GM19467 (cell line): ENCODE measurements around the gene EEFSEC.

Experiments used
- ATAC-seq: cut with Tn5 transposase; IDR thresholded peaks from one replicate; pipeline ENCODE4 v1.9.1; 2021; ENCODE audit warnings: mild to moderate bottlenecking, moderate library complexity; ENCODE audit not compliant: unreplicated experiment

EEFSEC gene, protein sequence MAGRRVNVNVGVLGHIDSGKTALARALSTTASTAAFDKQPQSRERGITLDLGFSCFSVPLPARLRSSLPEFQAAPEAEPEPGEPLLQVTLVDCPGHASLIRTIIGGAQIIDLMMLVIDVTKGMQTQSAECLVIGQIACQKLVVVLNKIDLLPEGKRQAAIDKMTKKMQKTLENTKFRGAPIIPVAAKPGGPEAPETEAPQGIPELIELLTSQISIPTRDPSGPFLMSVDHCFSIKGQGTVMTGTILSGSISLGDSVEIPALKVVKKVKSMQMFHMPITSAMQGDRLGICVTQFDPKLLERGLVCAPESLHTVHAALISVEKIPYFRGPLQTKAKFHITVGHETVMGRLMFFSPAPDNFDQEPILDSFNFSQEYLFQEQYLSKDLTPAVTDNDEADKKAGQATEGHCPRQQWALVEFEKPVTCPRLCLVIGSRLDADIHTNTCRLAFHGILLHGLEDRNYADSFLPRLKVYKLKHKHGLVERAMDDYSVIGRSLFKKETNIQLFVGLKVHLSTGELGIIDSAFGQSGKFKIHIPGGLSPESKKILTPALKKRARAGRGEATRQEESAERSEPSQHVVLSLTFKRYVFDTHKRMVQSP

DNA sequence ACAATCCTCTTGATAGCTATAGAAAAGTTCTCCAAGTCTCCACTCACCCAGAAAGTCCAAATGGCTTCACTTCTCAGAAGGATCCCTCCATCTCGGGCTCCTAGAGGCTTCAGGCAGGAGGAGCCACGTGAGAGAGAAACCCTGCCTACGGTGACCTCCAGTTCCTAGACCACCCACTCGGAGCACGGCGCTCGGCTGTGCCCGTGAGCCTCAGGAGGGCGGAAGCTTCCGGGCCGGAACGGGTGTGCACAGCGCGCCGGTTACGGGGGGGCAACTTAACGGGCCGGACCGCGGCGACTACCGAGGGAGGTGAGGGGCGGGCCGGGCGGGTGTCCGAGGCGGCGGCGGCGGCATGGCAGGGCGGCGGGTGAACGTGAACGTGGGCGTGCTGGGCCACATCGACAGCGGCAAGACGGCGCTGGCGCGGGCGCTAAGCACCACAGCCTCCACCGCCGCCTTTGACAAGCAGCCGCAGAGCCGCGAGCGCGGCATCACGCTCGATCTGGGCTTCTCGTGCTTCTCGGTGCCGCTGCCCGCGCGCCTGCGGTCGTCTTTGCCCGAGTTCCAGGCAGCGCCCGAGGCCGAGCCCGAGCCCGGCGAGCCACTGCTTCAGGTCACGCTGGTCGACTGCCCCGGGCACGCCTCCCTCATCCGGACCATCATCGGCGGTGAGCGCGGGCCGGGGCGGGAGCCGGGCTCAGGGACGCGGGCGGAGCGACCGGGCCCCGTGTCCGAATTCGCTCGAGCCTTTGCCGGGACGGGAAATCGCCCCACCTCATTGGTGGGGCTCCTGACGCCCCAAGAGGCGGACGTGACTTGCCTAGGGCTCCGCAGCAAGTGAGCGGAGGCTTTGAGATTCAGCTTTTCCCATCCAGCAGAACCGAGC, at the start of gene EEFSEC:
EEFSEC (plus strand) TSS at position 326 of the 886 bp plus-strand sequence; CDS start at position 353, 27 bp downstream.
- ATAC-seq: peak; percentile 67

DNA sequence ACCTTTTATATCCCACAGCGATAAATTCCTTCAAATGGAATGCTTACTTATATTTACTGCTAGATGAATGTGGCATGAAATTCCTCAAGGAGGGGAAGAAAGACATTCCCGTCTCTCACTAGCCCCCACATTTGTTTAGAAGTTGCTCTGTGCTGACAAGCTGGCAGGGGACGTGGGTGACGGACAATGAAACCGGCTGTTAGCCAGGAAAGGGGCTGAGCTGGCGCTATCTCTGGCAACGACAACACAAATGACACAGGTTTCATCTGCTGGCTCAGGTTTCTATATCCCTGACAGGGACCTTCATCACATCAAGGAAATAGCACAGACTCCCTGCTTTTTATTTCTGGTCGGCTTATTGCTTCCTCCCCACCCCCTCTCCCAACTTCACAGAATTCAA, 45.4 kb upstream of the EEFSEC start:
- ATAC-seq: no peak

DNA sequence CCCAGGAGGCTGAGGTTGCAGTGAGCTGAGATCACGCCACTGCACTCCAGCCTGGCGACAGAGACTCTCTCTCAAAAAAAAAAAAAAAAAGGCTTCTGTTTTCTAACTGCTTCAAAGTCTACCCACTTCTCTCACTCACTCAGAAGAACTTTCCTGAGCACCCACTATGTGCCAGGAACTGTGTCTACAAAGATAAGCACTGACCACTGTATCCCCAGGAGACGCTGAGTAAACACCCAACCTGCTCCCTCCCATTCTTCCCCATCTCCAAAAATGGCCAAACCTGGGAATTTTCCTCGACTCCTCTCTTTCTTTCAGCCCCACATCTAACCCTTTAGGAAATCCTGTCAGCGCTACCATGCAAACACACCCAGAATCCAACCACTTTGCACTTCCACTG, 42.1 kb upstream of the EEFSEC start:
- ATAC-seq: no peak

DNA sequence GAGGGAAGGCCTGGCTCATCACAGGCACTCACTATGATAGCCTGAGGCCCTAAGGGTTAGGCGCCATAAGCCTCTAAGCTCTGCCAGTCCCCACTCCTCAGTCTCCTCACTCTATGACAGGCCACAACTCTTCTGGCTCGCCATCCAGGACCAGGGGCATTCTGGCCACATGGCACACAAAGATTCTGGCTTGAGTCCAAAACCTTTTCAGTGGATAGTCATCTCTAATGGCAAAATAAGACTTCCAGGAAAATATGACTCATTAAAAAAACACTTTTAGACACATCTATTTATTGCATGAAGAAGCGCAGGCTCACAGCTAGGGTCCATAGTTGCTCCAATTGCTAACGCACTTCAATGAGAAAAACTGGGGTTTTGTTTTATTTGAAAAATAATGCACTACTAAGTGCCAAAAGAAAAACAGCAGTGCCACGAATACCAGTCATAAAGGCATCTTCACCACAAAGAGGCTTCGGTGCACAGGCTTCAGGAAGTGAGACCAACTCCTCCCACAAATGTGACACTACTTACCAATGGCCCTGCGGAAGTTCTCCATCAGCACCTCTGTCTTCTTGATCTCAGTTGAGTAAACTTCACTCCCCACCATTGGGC, 40.8 kb upstream of the EEFSEC start:
- ATAC-seq: no peak

GRCh38 chr3:128113817-128114794, 39.2 kb upstream of the EEFSEC start:
- no peak for ATAC-seq

DNA sequence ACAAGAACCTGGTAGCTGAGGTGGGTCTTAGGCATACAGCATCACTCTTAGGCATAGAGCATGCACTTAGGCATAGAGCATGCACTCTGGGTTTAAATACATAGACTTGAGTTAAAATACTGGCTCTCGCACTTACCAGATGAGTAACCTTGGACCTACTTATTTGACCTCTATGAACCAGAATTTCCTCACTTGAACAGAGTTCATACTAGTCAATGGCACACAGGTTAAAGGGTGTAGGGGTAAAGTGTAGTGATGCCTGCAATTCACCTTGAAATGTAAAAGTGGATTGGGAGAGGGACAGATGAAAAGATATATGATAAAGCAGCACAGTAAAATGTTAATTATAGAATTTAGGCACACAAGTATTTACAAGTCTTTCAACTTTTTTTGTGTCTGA, 31.3 kb upstream of the EEFSEC start:
- ATAC-seq: no peak

GRCh38 chr3:128123156-128123537, 30.1 kb upstream of the EEFSEC start:
- peak; percentile 1 for ATAC-seq

DNA sequence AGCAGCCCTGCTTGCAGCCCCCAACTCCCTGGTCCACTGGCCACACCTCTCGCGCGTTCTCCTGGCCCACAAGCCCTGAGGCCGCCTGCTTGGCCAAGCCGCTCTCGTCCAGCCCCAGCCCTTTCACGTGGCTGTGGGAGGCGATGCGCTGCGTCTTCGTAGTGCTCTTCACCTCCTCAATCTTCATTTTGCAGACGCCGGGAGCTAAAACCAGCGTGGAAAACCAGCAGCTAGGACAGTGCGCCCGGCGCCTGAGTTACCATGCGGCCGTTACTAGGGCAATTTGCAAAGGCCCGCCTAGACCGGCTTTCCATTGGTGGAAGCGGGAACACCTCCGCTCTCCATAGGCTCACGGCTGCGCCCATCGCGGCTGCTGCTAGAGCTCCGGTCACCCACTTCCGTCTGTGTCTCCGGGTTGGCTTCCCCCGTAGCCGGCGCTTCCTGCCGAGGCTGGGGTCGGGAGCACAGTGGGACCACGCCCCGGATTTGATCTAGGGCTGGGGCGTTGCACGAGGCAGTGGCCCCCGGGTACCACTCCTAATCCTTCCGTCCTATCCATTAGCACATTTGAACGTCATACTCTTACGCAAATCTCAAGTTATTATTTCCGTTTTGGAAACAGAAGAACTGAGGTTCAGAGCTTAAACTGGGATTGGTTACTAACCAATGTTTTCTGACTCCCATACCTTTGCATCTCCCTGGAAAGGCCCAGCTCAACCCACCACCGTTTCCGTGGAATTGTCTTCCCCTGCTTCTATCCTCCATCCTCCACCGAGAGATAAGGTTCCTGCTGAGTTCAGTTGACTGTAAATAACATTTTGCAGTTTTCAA, 29.5 kb upstream of the EEFSEC start, which contains the start of gene RUVBL1:
RUVBL1 (minus strand) TSS at position 275 of the 831 bp plus-strand sequence; CDS start at position 187, 88 bp downstream.
- ATAC-seq: peak; percentile 98

DNA sequence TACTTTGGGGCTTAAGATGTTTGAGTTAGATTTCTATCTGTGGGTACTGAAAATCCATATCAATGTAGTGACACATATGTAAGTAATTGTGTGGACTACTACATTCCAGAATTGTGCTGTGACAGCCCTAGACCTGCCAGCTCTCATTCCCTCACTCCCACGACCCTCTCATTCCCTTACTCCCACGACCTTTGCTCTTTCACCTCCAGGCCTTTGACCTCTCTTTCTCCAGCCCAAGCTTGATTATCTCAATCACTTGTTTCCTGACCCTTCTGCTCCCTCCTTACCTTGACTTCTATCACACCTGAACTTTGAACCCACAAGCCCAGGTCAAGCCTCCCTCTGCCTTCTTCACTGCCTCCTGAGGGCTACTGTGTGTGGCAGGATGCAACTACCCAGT, 26.0 kb upstream of the EEFSEC start:
- no peak for ATAC-seq

GRCh38 chr3:128128251-128128650, 25.0 kb upstream of the EEFSEC start:
- ATAC-seq: no peak

DNA sequence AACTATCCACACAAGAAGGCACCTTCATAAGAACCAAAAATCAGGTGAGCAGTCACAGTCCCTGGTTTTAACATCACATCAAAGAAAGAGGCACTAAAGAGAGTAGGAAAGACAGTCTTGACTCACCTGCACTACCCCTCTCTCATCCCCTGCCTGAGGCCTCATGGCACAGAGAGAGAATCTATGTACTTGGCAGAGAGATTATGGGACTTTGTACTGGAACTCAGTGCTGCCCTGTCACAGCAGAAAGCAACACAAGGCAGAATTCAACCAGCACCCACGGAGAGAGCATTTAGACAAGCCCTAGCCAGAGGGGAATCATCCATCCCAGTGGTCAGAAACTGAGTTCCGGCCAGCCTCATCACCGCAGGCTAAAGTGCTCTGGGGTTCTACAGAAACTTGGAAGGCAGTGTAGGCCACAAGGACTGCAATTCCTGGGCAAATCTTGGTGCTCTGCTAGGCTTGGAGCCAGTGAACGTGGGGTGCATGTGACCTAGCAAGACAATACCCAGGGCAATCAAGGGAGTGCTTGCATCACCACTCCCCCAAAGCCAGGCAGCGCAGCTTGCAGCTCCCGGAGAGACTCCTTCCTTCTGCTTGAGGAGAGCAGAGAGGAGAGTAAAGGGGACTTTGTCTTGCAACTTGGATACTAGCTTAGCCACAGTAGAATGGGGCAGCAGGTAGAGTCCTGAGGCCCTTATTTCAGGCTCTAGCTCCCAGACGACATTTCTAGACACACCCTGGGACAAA, 21.2 kb upstream of the EEFSEC start:
- no peak for ATAC-seq

- no peak for ATAC-seq
Observed at GRCh38 chr3:128133273-128133883, 19.9 kb upstream of the EEFSEC start.

GRCh38 chr3:128143496-128143895, 9.8 kb upstream of the EEFSEC start:
- no peak for ATAC-seq

DNA sequence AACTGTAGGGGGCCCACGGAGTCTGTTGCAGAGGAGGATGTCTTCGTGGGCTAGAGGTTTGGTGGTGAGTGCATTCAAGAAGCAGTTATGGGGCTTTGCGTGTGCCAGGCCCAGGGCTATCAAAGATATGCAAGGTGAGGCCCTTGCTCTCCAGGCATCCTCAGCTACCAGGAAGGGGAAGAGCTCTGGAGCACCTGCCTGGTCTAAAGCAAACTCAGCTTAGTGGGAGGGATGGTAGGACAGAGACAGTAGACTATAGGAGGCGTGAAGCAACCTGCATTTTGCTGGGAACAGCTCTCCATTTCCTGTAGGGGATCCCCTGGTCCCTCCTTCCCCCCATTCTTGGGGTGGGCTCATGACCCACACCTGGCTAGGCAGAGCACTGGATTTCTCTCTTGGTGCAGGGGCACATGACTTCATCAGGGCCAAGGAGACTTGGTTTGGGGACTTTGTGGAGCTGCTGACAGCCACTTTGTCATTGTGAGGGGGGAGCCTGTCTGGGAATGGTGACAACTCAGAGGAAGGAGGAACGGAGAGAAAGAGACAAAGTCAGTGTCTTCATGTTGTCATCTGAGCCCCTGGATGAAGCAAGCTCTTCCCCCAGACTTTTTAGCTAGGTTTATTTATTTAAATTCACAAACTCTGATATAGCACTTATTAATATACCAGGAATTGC, 8.6 kb upstream of the EEFSEC start:
- no peak for ATAC-seq

DNA sequence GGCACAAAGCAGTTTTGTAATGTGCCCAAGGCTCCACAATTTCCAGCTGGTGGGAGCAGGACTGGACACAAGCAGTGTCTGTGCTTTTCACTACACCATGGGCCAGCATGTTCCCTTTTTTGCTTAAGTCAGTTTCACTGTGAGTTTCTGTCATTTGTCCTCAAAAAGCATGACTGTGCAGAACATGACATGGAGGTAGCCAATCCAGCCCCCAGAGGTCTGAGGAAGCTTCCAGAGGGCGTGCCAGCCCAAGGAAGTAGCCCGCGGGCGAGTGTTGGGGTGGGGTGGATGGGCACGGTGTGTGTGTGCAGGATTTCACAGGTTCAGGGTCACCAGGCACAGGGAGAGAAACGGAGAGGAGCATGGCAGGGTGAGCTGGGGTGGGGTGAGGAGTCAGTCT, 8.0 kb upstream of the EEFSEC start:
- ATAC-seq: no peak

GRCh38 chr3:128146201-128146600, 7.1 kb upstream of the EEFSEC start:
- no peak for ATAC-seq

- ATAC-seq: no peak
Observed at GRCh38 chr3:128149650-128150049, 3.6 kb upstream of the EEFSEC start.
